GM13977 (cell line): Measurements from ENCODE around the gene CCDC180.
"Not testable (repeated sequence)": the region's sequence is repeated elsewhere in the genome, so short reads cannot be mapped to it uniquely, and the experiment has no call there.

ENCODE experiments used
- DNase-seq: peaks from one replicate; pipeline ENCODE4 v3.0.0; 2012; ENCODE audit warnings: low spot score
- CTCF ChIP-seq: IDR thresholded peaks from 2 replicates; pipeline ENCODE4 v1.5.1; 2012; ENCODE audit warnings: mild to moderate bottlenecking, control low read depth; ENCODE audit not compliant: insufficient read depth; ENCODE audit errors: extremely low read depth, missing control alignments
- in situ Hi-C: fragments of 300-500 bp; cut with MboI; formaldehyde crosslinking; loops from one replicate; pipeline ENCODE4 v1.12.0; 2022; ENCODE audit warnings: low sequenced_read_pairs, low pct_unique_long_range_greater_than_20kb, mixed read lengths, inconsistent platforms; ENCODE audit not compliant: unreplicated experiment

CCDC180 gene

DNA sequence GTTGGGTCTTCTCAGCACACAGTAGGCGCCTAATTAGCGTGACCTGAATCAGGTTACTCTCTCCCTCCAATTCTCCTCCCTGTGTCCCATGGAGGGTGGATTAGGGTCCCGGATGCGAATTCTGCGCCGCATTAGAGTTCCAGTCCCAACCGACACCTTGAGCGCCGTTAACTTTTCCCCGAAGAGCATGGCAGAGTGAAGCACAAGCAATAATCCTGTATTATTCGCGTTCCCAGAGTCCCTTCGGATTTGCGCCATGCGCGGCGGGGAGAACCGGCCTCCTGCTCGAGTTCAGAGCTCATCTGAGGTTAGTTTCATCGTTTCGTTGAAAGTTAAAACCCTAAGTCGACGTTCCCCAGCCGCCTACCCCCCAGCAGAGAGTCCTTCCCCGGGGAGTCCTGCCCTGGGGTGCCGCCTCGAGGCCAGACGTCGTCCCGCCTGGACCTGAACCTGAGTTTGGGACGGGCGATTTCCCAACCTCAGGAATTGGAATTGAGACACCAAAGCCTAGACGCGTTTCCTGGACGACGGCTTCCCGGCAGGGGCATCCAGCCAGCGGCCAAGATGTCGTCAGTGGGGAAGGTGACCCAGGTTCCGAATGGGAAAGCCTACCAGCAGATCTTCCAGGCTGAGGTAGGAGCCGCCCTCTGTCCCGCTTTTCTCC, at the start of gene CCDC180:
Gene CCDC180 (plus strand): TSS at position 160 of the 664 bp plus-strand sequence. CDS start 405 bp downstream, at position 565.
- no peak for TF ChIP-seq CTCF
- no peak for DNase-seq
- in situ Hi-C loops = no loop called here

GRCh38 chr9:97259834-97260514, 47.5 kb upstream of the CCDC180 start:
- DNase-seq, in situ Hi-C loops: not testable (repeated sequence)

- DNase-seq = no peak
- in situ Hi-C loops = no loop called here
- no peak for TF ChIP-seq CTCF
Observed at GRCh38 chr9:97271292-97271691, 36.2 kb upstream of the CCDC180 start.

- TF ChIP-seq CTCF = no peak
- no peak for DNase-seq
- in situ Hi-C loops = no loop called here
Observed at GRCh38 chr9:97272072-97272471, 35.4 kb upstream of the CCDC180 start.

- in situ Hi-C loops = no loop called here
- no peak for TF ChIP-seq CTCF
- no peak for DNase-seq
Observed at GRCh38 chr9:97276310-97276852, 31.1 kb upstream of the CCDC180 start.

- TF ChIP-seq CTCF = no peak
- in situ Hi-C loops = no loop called here
- DNase-seq = no peak
Observed at GRCh38 chr9:97277953-97278352, 29.5 kb upstream of the CCDC180 start.

- no peak for DNase-seq
- in situ Hi-C loops = no loop called here
Observed at GRCh38 chr9:97280755-97281330, 26.6 kb upstream of the CCDC180 start.

More at GRCh38 chr9:97280755-97281330, 26.6 kb upstream of the CCDC180 start:
- no peak for TF ChIP-seq CTCF
